ENCODE data around the gene JMJD8.

GRCh38 chr16:714079-714478, 29.9 kb upstream of the JMJD8 start:
- TF ChIP-seq CTCF (IDR thresholded peaks at IDR 0.05) (no peak), POLR2AphosphoS5 (IDR thresholded peaks at IDR 0.05) (no peak), EP300 (IDR thresholded peaks at IDR 0.05) (no peak)
